Endothelial cell of umbilical vein (primary cell): ENCODE measurements around the gene PSORS1C1. TPM values are rescaled to one million over a fixed set of nuclear protein-coding genes. Genes with fewer than 3 reads are reported as not detected.

ENCODE experiments used
- BruUV-seq: library from RNA; stranded (reverse); fragments of 400-500 nt; replicated peaks from 2 replicates; lab custom pipeline; 2021; lab: Mats Ljungman, UMichigan
- CTCF ChIA-PET: fragments of 300-600, 350-600 bp; sonication (Branson Sonifier 250); formaldehyde crosslinking; loops from one replicate; lab custom pipeline; 2021; ENCODE audit warnings: antibody characterized with exemption, inconsistent platforms; lab: Charles Lee
- POLR2A ChIA-PET: fragments of 300-600, 350-600 bp; sonication (Branson Sonifier 250); formaldehyde crosslinking; loops from one replicate; lab custom pipeline; 2021; ENCODE audit warnings: antibody characterized with exemption, inconsistent platforms; lab: Charles Lee
- DNase-seq: peaks from one replicate; pipeline ENCODE4 v3.0.0-alpha.2; 2011; ENCODE audit warnings: low read depth, low spot score
- FAIRE-seq: peaks from 2 replicates; lab custom pipeline; 2011; peaks lifted over from hg19 to GRCh38; lab: Jason Lieb, UNC
- H2AFZ ChIP-seq: 2 replicates; pipeline ENCODE4 v1.6.0; 2012; ENCODE audit warnings: low read depth, low read length, control low read depth, inconsistent platforms
- H3K27ac ChIP-seq: 2 replicates; pipeline ENCODE4 v1.5.1; 2011; ENCODE audit warnings: low read depth, mild to moderate bottlenecking, control low read depth, low read length, moderate library complexity; ENCODE audit not compliant: insufficient read depth
- H3K27me3 ChIP-seq, 2 experiments: 2 replicates each; pipeline versions ENCODE4 v1.6.0 to v1.6.1; 2011; ENCODE audit warnings: low read length in 2 of 2, mixed read lengths in 1 of 2; ENCODE audit not compliant: control insufficient read depth in 2 of 2, insufficient read depth in 2 of 2
- H3K36me3 ChIP-seq, 2 experiments: 2 replicates in 1 of 2; 3 replicates in 1 of 2; pipeline ENCODE4 v1.5.1; 2011; ENCODE audit warnings: low read length in 2 of 2, mild to moderate bottlenecking in 1 of 2, moderate library complexity in 1 of 2; ENCODE audit not compliant: control insufficient read depth in 2 of 2, insufficient read depth in 2 of 2; ENCODE audit errors: extremely low read depth in 1 of 2
- H3K4me1 ChIP-seq: 3 replicates; pipeline ENCODE4 v1.5.1; 2011; ENCODE audit warnings: mild to moderate bottlenecking, low read length; ENCODE audit not compliant: control insufficient read depth, insufficient read depth; ENCODE audit errors: extremely low read depth
- H3K4me2 ChIP-seq: 2 replicates; pipeline ENCODE4 v1.6.1; 2011; ENCODE audit warnings: low read length, control low read depth, mixed read lengths; ENCODE audit not compliant: insufficient read depth
- H3K4me3 ChIP-seq, 3 experiments: fragments of 200-600 bp in 1 of 3; sonication (generic), shearing (Covaris generic) in 1 of 3; replicated peaks in 1 of 3; 2 replicates each; pipeline ENCODE4 v1.5.1; 2011 to 2016; ENCODE audit warnings: control low read depth in 3 of 3, low read length in 3 of 3, mild to moderate bottlenecking in 2 of 3, inconsistent platforms in 1 of 3, low read depth in 1 of 3, moderate library complexity in 1 of 3; ENCODE audit not compliant: insufficient read depth in 1 of 3
- H3K79me2 ChIP-seq: 2 replicates; pipeline ENCODE4 v1.6.0; 2012; ENCODE audit warnings: low read length, inconsistent platforms; ENCODE audit not compliant: control insufficient read depth, insufficient read depth
- H3K9ac ChIP-seq: replicated peaks from 2 replicates; pipeline ENCODE3; 2011; ENCODE audit warnings: low read length, control low read depth; ENCODE audit not compliant: insufficient read depth; ENCODE audit errors: extremely low read depth
- H3K9me1 ChIP-seq: replicated peaks from 3 replicates; pipeline ENCODE4 v1.6.0; 2011; ENCODE audit warnings: mild to moderate bottlenecking, low read length; ENCODE audit not compliant: control insufficient read depth, insufficient read depth; ENCODE audit errors: extremely low read depth
- H3K9me3 ChIP-seq: replicated peaks from 2 replicates; pipeline ENCODE4 v1.5.1; 2012; ENCODE audit warnings: low read length, inconsistent platforms; ENCODE audit not compliant: control insufficient read depth, insufficient read depth
- H4K20me1 ChIP-seq: replicated peaks from 2 replicates; pipeline ENCODE3; 2011; ENCODE audit warnings: mild to moderate bottlenecking, low read length; ENCODE audit not compliant: control insufficient read depth, insufficient read depth; ENCODE audit errors: extremely low read depth
- EZH2 ChIP-seq: IDR thresholded peaks from 2 replicates; pipeline ENCODE4 v1.6.1; 2012; ENCODE audit warnings: borderline replicate concordance, low read depth, mild to moderate bottlenecking, moderate library complexity, low read length, inconsistent platforms; ENCODE audit not compliant: severe bottlenecking
- GATA2 ChIP-seq: IDR thresholded peaks from 2 replicates; pipeline ENCODE4 v1.7.0; 2011; ENCODE audit warnings: low read depth, mild to moderate bottlenecking, moderate library complexity, mixed read lengths, low read length; ENCODE audit not compliant: insufficient read length, insufficient read depth
- JUN ChIP-seq: IDR thresholded peaks from 2 replicates; pipeline ENCODE4 v1.6.1; 2011; ENCODE audit warnings: borderline replicate concordance, low read depth; ENCODE audit not compliant: insufficient read length, insufficient read depth
- MAX ChIP-seq: IDR thresholded peaks from 2 replicates; pipeline ENCODE4 v1.6.1; 2011; ENCODE audit not compliant: insufficient read depth, insufficient read length
- MYC ChIP-seq: IDR thresholded peaks from one replicate; pipeline ENCODE4 v1.6.1; 2011; ENCODE audit warnings: mild to moderate bottlenecking, low read depth, low read length
- POLR2A ChIP-seq: IDR thresholded peaks from 2 replicates; pipeline ENCODE4 v1.6.1; 2012; ENCODE audit warnings: low read depth, mild to moderate bottlenecking, control low read depth, low read length
- dilution Hi-C: fragments of 300-500 bp; cut with MboI; formaldehyde crosslinking; loops from one replicate; pipeline ENCODE4 v1.15.0; 2019; ENCODE audit warnings: low sequenced_read_pairs; ENCODE audit not compliant: extremely low pct_ligation_motif_present
- intact Hi-C: fragments of 100-400 bp; cut with micrococcal nuclease; formaldehyde crosslinking; loops from one replicate; pipeline ENCODE4 v1.10.0; 2022
- polyA plus RNA-seq, 4 experiments: library from polyadenylated mRNA; depleted of rRNA in 3 of 4; stranded (reverse) in 3 of 4; unstranded in 1 of 4; fragments of >200 nt; gene quantifications; 2 replicates each; pipeline versions ENCODE4 v1.2.1 to v1.2.3, GENCODE V29; 2011 to 2012; ENCODE audit warnings: missing spikeins in 1 of 4
- total RNA-seq: library from RNA; stranded (reverse); gene quantifications from 2 replicates; pipeline ENCODE4 v1.2.3, GENCODE V29; 2021
- TF ChIP-seq, protein P1 (sequence below), 2 donors: IDR thresholded peaks; 1 replicate in 1 of 2; 2 replicates in 1 of 2; pipeline ENCODE4 v1.5.1; 2011; ENCODE audit warnings: low read length in 2 of 2, mild to moderate bottlenecking in 2 of 2, moderate library complexity in 2 of 2, control low read depth in 1 of 2, inconsistent platforms in 1 of 2, low read depth in 1 of 2; ENCODE audit not compliant: insufficient read depth in 1 of 2; ENCODE audit errors: extremely low read depth in 1 of 2

Gene PSORS1C1
- total and polyA plus RNA-seq, 2 donors (not counting 3 experiments of a cell fraction or from before 2014, with no cell fraction given): 1.1 to 13.2 TPM

DNA sequence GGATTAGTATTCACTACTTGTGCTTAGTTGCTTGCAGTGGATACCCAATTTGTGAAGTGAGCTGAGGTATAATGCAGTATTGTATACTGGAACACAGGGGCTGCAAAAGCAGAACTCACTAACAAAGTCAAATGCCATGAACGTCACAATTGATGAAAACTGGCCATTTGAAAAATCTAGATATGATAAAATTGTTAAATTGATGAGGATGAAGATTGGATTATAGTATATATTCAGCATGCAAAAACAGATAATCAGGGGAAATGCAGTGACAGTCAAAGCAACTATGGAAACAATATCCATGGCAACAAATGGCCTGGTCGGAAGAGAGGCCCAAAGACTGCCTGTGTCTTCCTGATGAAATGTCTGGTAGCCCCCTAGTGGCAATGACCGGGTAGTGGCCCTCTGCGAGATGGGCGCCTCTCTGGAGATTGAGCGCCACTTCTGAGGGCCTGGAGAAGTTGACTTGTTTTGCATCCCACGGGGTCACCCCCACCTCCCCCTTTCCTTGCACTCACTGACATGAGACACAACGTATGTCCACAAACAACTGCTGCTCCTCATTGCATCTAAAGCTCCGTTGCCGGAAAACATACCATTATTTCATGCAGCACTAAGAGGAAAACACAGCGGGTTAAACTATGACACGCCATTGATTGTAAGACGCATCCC, 45.8 kb upstream of the PSORS1C1 start:
- Histone ChIP-seq H3K9me3 (no peaks in the 10 kb centered on the region), H3K4me2 (no peak overlapping the region), H3K79me2 (no peaks in the 10 kb centered on the region), H3K27ac (no peak overlapping the region), H3K9me1 (no peaks in the 10 kb centered on the region), H2AFZ (no peak overlapping the region), H3K27me3 (peaks cover 5 to 8% of the 10 kb centered on the region in 2 experiments), H4K20me1 (no peaks in the 10 kb centered on the region), H3K4me3 (no peak overlapping the region), H3K4me1 (peaks cover 6% of the 10 kb centered on the region), H3K36me3 (no peaks in the 10 kb centered on the region), H3K9ac (no peak overlapping the region)
- dilution Hi-C loops (no loop called here), intact Hi-C loops (loop anchor here (1.0 kb wide), 2 partner anchors 11 to 154 kb away; no protein-coding TSS in a partner anchor)
- CTCF ChIA-PET: interaction anchor here (0.8 to 4.4 kb wide), 8 partner anchors 11 to 338 kb away, joined by 3 to 87 read pairs (median 34); partner anchors contain the start of genes MUCL3 and VARS2
- TF ChIP-seq EZH2: no peak
- TF ChIP-seq, protein P1, sequence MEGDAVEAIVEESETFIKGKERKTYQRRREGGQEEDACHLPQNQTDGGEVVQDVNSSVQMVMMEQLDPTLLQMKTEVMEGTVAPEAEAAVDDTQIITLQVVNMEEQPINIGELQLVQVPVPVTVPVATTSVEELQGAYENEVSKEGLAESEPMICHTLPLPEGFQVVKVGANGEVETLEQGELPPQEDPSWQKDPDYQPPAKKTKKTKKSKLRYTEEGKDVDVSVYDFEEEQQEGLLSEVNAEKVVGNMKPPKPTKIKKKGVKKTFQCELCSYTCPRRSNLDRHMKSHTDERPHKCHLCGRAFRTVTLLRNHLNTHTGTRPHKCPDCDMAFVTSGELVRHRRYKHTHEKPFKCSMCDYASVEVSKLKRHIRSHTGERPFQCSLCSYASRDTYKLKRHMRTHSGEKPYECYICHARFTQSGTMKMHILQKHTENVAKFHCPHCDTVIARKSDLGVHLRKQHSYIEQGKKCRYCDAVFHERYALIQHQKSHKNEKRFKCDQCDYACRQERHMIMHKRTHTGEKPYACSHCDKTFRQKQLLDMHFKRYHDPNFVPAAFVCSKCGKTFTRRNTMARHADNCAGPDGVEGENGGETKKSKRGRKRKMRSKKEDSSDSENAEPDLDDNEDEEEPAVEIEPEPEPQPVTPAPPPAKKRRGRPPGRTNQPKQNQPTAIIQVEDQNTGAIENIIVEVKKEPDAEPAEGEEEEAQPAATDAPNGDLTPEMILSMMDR (IDR thresholded peaks at IDR 0.05; ENCODE audit: extremely low read depth in 1 of 2, insufficient read depth in 1 of 2, low read depth in 1 of 2, low read length in 2 of 2): peak; percentile 82 to 91
- TF ChIP-seq POLR2A: no peak
- no peak for TF ChIP-seq GATA2
- no peak for TF ChIP-seq MYC
- TF ChIP-seq JUN: no peak
- no peak for TF ChIP-seq MAX
- FAIRE-seq: peak; percentile 96
- DNase-seq: peak; percentile 73
- POLR2A ChIA-PET: no interaction called here
- BruUV-seq: no TSS peak
